GM19463 (cell line): ENCODE results near the gene PCDH9.
"Not testable (repeated sequence)": the region's sequence is repeated elsewhere in the genome, so short reads cannot be mapped to it uniquely, and the experiment has no call there.

Experiments
- ATAC-seq: cut with Tn5 transposase; IDR thresholded peaks from one replicate; pipeline ENCODE4 v1.9.1; 2021; ENCODE audit warnings: mild to moderate bottlenecking, moderate library complexity; ENCODE audit not compliant: unreplicated experiment

Gene PCDH9

GRCh38 chr13:66795636-66796035 is 434.5 kb downstream of the PCDH9 start:
- no peak for ATAC-seq

- peak; percentile 78 for ATAC-seq
Observed at GRCh38 chr13:66794340-66795031, 435.6 kb downstream of the PCDH9 start.

GRCh38 chr13:66790861-66791260 is 439.3 kb downstream of the PCDH9 start:
- no peak for ATAC-seq

- ATAC-seq, result no peak
Observed at GRCh38 chr13:66781241-66781640, 448.9 kb downstream of the PCDH9 start.

GRCh38 chr13:66780814-66781213 is 449.3 kb downstream of the PCDH9 start:
- ATAC-seq, result no peak

- no peak for ATAC-seq
Observed at GRCh38 chr13:66778461-66778860, 451.7 kb downstream of the PCDH9 start.

GRCh38 chr13:66775196-66775595 is 454.9 kb downstream of the PCDH9 start:
- no peak for ATAC-seq

- ATAC-seq, result no peak
Observed at GRCh38 chr13:66774046-66774445, 456.1 kb downstream of the PCDH9 start.

- no peak for ATAC-seq
Observed at GRCh38 chr13:66765559-66765958, 464.6 kb downstream of the PCDH9 start.

- ATAC-seq, result not testable (repeated sequence)
Observed at GRCh38 chr13:66760678-66761077, 469.5 kb downstream of the PCDH9 start.

GRCh38 chr13:66759919-66760318 is 470.2 kb downstream of the PCDH9 start:
- no peak for ATAC-seq

GRCh38 chr13:66751691-66752090 is 478.4 kb downstream of the PCDH9 start:
- peak; percentile 81 for ATAC-seq

- no peak for ATAC-seq
Observed at GRCh38 chr13:66748712-66749111, 481.4 kb downstream of the PCDH9 start.

GRCh38 chr13:66745307-66745706 is 484.8 kb downstream of the PCDH9 start:
- ATAC-seq, result no peak

- no peak for ATAC-seq
Observed at GRCh38 chr13:66723576-66723975, 506.6 kb downstream of the PCDH9 start.

GRCh38 chr13:66716538-66716937 is 513.6 kb downstream of the PCDH9 start:
- ATAC-seq, result no peak

GRCh38 chr13:66714795-66715194 is 515.3 kb downstream of the PCDH9 start:
- ATAC-seq, result no peak

GRCh38 chr13:66704110-66704509 is 526.0 kb downstream of the PCDH9 start:
- ATAC-seq, result no peak

- no peak for ATAC-seq
Observed at GRCh38 chr13:66703597-66703996, 526.5 kb downstream of the PCDH9 start.

- no peak for ATAC-seq
Observed at GRCh38 chr13:66700117-66700601, 530.0 kb downstream of the PCDH9 start.

GRCh38 chr13:66693656-66694055 is 536.5 kb downstream of the PCDH9 start:
- ATAC-seq, result no peak

- no peak for ATAC-seq
Observed at GRCh38 chr13:66691149-66691548, 539.0 kb downstream of the PCDH9 start.

- ATAC-seq, result no peak
Observed at GRCh38 chr13:66689628-66690027, 540.5 kb downstream of the PCDH9 start.
